EL (cell line): ENCODE measurements around the gene MCEMP1.
A peak's percentile ranks its signal among the peaks of the same experiment; 100 is the strongest.

Source experiments
- DNase-seq: peaks from one replicate; pipeline ENCODE4 v3.0.0-alpha.2; 2016

MCEMP1 gene

GRCh38 chr19:7674010-7675005 lies 2.6 kb upstream of the MCEMP1 start:
- DNase-seq, result peak; percentile 65

DNA sequence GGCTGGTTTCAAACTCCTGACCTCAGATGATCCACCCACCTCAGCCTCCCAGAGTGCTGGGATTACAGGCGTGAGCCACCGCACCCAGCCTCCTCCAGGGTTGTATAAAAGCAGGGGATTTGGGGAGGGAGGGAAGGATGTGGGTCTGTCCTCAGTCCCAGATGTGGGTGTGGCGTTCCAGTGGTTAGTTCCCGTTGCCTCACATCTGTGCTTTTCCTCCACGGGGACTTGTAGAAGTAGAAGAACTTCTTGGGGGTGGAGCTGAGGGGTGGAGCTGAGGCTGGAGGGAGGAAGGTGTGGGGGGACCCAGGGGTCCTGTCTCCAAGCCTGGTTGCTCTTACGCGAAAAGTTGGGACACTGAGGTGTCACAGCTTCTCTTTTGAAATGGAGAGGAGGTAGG lies 514 bp upstream of the MCEMP1 start:
- DNase-seq, result no peak

DNA sequence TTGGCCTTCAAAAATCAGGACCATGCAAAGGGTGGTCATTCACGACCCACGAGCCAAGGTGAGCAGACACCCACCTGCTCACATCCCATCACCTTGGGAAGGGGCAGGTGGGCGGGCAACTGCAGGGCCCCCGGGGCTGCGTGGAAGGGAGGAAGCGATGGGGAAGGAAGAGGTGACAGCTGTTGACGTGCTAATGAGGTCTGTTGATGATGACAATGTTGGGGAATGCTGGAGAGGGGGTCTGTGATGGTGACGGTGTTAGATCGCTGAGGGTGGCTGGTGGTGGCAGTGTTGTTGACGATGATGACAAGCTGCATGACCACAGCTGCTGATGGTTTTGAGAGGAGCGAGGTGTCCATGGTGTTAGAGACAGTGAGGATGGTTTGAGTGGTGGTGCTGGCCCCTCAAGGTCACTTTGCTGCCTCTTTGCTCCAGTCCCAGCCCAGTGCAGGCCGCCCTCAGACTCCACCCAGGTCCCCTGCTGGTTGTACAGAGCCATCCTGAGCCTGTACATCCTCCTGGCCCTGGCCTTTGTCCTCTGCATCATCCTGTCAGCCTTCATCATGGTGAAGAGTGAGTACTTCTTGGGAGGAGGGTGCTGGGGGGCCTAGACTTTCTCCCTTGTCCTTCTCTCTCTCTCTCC lies 900 bp downstream of the MCEMP1 start:
- DNase-seq, result no peak

DNA sequence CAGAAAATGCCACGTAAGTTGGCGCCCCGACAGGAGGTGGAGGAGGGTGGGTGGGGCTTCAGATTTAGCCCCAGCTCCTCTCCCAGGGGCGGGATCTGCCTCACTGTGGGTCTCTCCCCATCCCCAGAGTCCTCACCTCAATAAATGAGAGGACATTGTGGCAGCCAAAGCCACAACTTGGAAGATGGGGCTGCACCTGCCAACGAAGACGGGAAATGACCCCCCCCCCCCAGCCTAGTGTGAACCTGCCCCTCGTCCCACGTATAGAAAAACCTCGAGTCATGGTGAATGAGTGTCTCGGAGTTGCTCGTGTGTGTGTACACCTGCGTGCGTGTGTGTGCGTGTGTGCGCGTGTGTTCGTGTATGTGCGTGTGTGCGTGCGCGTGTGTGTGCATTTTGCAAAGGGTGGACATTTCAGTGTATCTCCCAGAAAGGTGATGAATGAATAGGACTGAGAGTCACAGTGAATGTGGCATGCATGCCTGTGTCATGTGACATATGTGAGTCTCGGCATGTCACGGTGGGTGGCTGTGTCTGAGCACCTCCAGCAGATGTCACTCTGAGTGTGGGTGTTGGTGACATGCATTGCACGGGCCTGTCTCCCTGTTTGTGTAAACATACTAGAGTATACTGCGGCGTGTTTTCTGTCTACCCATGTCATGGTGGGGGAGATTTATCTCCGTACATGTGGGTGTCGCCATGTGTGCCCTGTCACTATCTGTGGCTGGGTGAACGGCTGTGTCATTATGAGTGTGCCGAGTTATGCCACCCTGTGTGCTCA lies 2.3 kb downstream of the MCEMP1 start:
- DNase-seq, result no peak

GRCh38 chr19:7679771-7680605 lies 3.1 kb downstream of the MCEMP1 start:
- no peak for DNase-seq

DNA sequence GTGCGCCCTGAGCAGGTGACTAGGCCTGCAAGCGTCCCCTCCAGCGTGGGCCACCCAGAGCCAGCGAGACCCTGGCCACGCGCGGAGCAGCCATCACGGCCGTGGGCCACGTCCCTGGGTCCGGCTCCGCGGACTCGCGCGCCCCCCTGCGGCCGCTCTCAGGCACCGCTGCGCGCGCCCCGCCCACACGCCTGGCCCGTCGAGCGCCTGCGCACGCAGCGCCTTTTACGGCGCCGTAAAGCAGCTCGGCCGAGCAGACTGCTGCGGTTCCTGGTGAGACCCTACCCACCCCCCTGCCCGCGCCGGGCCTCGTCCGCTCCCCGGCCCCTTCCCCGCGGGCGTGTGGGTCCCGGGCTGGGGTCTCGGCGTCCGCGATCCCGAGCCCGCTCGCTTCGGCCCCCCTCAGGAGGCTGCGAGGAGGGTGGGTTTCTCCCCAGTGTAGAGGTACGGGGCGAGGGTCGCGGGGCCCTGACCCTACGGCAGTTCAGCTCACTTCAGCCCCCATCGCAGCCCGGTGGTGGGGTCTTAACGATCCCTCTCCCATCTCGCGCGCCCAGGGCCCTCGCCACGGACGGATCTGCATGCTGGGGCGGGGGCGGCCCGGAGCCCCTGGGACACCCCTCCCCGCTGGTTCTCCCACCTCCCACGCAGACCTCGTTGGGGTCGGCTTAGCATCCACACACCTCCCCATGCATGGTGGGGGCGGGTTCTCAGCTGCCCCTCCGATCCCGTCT lies 3.9 kb downstream of the MCEMP1 start, which contains the start of gene TRAPPC5:
TSS of gene TRAPPC5 (plus strand) at position 228 of the 734 bp plus-strand sequence. CDS start 1,421 bp downstream, outside the sequence.
- DNase-seq, result peak; percentile 76

- DNase-seq, result peak; percentile 78
Observed at GRCh38 chr19:7681340-7682174, 4.7 kb downstream of the MCEMP1 start.

- DNase-seq, result no peak
Observed at GRCh38 chr19:7682175-7682855, 5.4 kb downstream of the MCEMP1 start.

- peak; percentile 22 for DNase-seq
Observed at GRCh38 chr19:7685546-7686445, 8.9 kb downstream of the MCEMP1 start.

- DNase-seq, result no peak
Observed at GRCh38 chr19:7687177-7687576, 10.3 kb downstream of the MCEMP1 start.

GRCh38 chr19:7689165-7689564 lies 12.3 kb downstream of the MCEMP1 start:
- no peak for DNase-seq

DNA sequence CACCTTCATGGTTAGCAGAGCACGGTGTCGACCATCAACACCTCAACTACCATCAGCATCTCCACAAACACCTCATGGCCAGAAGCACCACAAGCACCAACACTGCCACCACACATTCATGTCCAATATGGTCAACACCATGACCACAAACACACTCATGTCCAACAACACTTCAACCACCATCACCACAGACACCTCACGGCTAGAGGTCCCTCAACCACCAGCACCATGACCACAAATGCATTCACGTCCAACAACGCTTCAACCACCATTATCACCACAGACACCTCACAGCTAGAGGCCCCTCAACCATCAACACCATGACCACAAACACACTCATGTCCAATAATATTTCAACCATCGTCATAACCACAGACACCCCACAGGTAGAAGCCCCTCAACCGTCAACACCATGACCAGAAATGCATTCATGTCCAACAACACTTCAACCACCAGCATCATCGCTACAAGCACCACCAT lies 13.9 kb downstream of the MCEMP1 start:
- DNase-seq, result no peak

DNA sequence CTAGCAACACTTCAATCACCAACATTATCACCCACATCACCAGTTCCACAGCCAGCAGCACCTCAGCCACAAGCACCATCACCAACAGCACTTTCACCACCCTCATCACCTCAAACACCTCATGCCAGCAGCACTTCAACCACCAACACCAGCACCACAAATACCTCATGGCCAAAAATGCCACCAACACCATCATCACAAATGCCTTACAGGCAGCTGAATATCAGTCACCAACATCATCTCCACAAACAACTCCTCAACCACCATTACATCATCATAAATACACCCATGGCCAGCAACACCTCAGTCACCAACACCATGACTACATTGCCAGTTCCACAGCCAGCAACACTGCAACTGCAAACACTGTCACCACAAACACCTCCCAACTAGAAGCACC lies 14.6 kb downstream of the MCEMP1 start:
- no peak for DNase-seq

GRCh38 chr19:7692417-7693088 lies 15.7 kb downstream of the MCEMP1 start:
- DNase-seq, result no peak

DNA sequence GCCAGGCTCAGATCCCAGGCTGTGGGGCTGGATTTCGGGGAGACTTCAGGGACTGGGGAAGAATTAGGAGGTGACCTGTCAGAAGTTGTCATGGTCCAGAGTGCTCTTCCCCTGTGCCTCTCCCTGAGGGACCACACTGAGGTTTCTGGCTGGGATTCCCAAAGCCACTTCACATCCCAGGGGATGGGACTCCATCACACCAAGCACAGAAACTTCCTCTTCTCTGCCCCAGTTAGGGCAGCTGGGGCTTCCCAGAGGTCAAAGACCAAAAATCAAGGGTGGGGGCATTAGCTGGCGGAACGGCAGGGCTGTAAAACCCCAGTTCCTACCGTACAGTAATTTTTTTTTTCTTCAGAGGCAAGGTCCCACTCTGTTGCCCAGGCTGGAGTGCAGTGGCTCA lies 17.6 kb downstream of the MCEMP1 start:
- DNase-seq, result no peak

GRCh38 chr19:7697721-7698287 lies 20.9 kb downstream of the MCEMP1 start:
- DNase-seq, result no peak

- DNase-seq, result no peak
Observed at GRCh38 chr19:7698583-7698982, 21.7 kb downstream of the MCEMP1 start.

- DNase-seq, result no peak
Observed at GRCh38 chr19:7699003-7699402, 22.1 kb downstream of the MCEMP1 start.
